Calu3 (cell line): ENCODE data around the gene DIPK1A. TPM values are rescaled to one million over a fixed set of nuclear protein-coding genes. Genes with fewer than 3 reads are reported as not detected.

ENCODE experiments used
- BruUV-seq: library from RNA; stranded (reverse); fragments of 400-500 nt; replicated peaks from 2 replicates; lab custom pipeline; 2021; lab: Mats Ljungman, UMichigan
- CTCF ChIA-PET: fragments of 300-600 bp; sonication (Branson Sonifier 250); formaldehyde crosslinking; loops from one replicate; lab custom pipeline; 2022; ENCODE audit warnings: antibody characterized with exemption; lab: Charles Lee
- DNase-seq: peaks from one replicate; pipeline ENCODE4 v3.0.0; 2022
- H3K27ac Mint-ChIP-seq: one replicate; pipeline ENCODE4 v1.8.0; 2022; ENCODE audit warnings: mixed read lengths; ENCODE audit not compliant: unreplicated experiment
- H3K27me3 Mint-ChIP-seq: one replicate; pipeline ENCODE4 v1.8.0; 2022; ENCODE audit warnings: mixed read lengths; ENCODE audit not compliant: unreplicated experiment
- H3K36me3 Mint-ChIP-seq: one replicate; pipeline ENCODE4 v1.8.0; 2022; ENCODE audit warnings: mild to moderate bottlenecking, moderate library complexity, mixed read lengths; ENCODE audit not compliant: insufficient read depth, unreplicated experiment
- H3K4me1 Mint-ChIP-seq: one replicate; pipeline ENCODE4 v1.8.0; 2022; ENCODE audit warnings: mild to moderate bottlenecking, low read depth, mixed read lengths; ENCODE audit not compliant: unreplicated experiment
- H3K4me3 Mint-ChIP-seq: one replicate; pipeline ENCODE4 v1.8.0; 2022; ENCODE audit warnings: mild to moderate bottlenecking, low read depth, moderate library complexity, mixed read lengths; ENCODE audit not compliant: unreplicated experiment
- H3K9me3 Mint-ChIP-seq: one replicate; pipeline ENCODE4 v1.8.0; 2022; ENCODE audit warnings: low read depth, mixed read lengths; ENCODE audit not compliant: unreplicated experiment
- intact Hi-C: fragments of 100-400 bp; cut with micrococcal nuclease; formaldehyde crosslinking; loops from one replicate; pipeline ENCODE4 v1.10.0; 2022; ENCODE audit not compliant: unreplicated experiment
- total RNA-seq: library from RNA; stranded (reverse); gene quantifications from 2 replicates; pipeline ENCODE4 v1.2.3, GENCODE V29; 2022
- TF ChIP-seq, protein P1 (sequence below): fragments of 200-600 bp; IDR thresholded peaks from one replicate; pipeline ENCODE4 v1.8.0; 2022; ENCODE audit warnings: antibody characterized with exemption; ENCODE audit not compliant: unreplicated experiment

The DIPK1A gene
- total RNA-seq, 1 experiment from 2014 or later, result 4.9 TPM

DNA sequence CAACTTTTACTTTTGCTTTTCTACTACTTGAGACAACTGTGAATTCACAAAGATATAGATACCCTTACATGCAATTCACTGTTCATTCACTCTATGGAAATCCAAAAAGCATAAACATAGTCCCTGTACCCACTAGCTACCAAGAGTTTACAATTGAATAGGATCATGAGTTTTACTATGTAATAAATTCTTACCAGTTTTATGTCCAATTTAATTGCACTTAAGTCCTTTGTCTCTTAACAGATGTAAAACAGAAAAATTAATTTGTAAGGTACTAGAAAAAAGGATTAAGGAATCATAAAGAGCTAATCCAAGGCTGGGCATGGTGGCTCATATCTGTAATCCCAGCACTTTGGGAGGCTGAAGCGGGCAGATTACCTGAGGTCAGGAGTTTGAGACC is 24.4 kb downstream of the DIPK1A start:
- intact Hi-C loops, result no loop called here
- H3K9me3 Mint-ChIP-seq, result no peaks in the 10 kb centered on the region
- BruUV-seq, result no TSS peak
- H3K4me1 Mint-ChIP-seq, result peaks cover 18% of the 10 kb centered on the region
- no peaks in the 10 kb centered on the region for H3K27me3 Mint-ChIP-seq
- TF ChIP-seq, protein P1, sequence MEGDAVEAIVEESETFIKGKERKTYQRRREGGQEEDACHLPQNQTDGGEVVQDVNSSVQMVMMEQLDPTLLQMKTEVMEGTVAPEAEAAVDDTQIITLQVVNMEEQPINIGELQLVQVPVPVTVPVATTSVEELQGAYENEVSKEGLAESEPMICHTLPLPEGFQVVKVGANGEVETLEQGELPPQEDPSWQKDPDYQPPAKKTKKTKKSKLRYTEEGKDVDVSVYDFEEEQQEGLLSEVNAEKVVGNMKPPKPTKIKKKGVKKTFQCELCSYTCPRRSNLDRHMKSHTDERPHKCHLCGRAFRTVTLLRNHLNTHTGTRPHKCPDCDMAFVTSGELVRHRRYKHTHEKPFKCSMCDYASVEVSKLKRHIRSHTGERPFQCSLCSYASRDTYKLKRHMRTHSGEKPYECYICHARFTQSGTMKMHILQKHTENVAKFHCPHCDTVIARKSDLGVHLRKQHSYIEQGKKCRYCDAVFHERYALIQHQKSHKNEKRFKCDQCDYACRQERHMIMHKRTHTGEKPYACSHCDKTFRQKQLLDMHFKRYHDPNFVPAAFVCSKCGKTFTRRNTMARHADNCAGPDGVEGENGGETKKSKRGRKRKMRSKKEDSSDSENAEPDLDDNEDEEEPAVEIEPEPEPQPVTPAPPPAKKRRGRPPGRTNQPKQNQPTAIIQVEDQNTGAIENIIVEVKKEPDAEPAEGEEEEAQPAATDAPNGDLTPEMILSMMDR, result no peak
- CTCF ChIA-PET, result interaction anchor here (0.7 kb wide), 1 partner anchor 1316 kb away, joined by 3 read pairs; no protein-coding TSS in a partner anchor
- H3K4me3 Mint-ChIP-seq, result no peak overlapping the region
- DNase-seq, result no peak
- H3K27ac Mint-ChIP-seq, result no peak overlapping the region
- H3K36me3 Mint-ChIP-seq, result no peaks in the 10 kb centered on the region

DNA sequence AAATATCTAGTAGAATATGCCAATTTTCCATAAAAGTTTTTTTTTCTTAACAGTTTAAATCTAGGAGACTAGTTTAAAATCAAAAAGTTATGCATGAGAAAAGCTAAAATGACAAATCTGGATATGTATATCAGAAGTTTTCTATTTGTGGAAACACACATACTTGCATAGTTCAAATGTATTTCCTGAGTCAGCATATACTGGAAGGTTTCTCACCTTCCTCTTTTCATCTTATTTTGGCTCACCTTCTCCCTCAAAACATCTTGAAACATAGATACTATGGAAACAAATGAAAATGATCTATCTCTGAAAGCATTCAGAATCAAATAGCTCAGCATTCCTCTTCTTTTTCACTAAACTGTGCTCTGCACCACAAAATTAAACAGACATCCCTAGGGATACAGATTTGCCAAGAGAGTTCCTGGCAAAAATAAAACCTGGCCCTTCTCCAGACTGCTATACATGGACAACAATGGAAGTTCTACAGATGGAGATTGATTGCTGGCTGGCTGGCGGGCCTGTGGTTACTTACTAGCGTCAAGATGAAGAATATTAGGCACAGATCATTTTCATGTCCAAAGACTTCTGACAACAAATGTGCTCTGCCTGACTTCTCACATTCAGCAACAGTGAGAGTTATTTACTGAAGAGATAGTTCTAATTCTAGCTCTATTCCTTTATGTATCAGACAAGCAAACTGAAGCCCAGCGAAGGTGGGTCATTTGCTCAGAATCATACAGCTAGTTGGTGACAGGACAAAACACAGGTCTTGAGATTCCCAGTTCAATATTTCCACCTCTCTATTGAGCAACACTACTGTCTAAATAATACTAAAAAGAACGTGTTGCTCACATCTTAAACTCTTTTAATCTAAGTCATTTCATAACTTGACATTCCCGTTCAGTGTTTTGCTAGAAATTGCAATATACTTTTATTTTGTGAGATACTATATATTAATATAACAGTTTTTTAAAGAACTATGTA is 26.6 kb downstream of the DIPK1A start:
- Mint-ChIP-seq H3K36me3 (no peaks in the 10 kb centered on the region), H3K9me3 (no peaks in the 10 kb centered on the region), H3K27ac (no peak overlapping the region), H3K4me3 (no peak overlapping the region), H3K27me3 (no peaks in the 10 kb centered on the region), H3K4me1 (peaks cover 25% of the 10 kb centered on the region)
- TF ChIP-seq, protein P1, result no peak
- no TSS peak for BruUV-seq
- intact Hi-C loops, result no loop called here
- no peak for DNase-seq
- CTCF ChIA-PET, result interaction anchor here (1.5 kb wide), 1 partner anchor 26 kb away, joined by 6 read pairs; no protein-coding TSS in a partner anchor

DNA sequence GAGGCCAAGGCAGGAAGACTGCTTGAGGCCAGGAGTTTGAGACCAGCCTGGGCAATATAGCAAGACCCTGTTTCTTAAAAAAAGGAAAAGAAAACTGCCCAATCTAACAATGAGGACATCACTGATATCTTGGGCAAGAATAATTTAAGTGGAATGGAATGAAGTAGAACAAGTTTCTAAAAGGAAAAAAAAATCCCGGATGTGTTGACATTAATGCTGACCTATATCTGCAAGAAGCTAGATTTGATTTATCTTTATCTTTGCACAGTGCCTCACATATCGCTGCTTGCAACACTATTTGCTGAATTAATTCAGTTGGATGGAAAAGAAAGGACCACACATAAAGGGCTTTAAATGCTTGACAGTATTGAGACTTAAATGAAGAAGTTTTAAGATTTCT is 27.8 kb downstream of the DIPK1A start:
- Mint-ChIP-seq H3K27ac (peak overlapping the region; percentile 27), H3K4me3 (no peak overlapping the region), H3K4me1 (peaks cover 33% of the 10 kb centered on the region), H3K9me3 (no peaks in the 10 kb centered on the region), H3K27me3 (no peaks in the 10 kb centered on the region), H3K36me3 (no peaks in the 10 kb centered on the region)
- no TSS peak for BruUV-seq
- intact Hi-C loops, result no loop called here
- TF ChIP-seq, protein P1, result no peak
- DNase-seq, result no peak
- CTCF ChIA-PET, result interaction anchor here (1.5 kb wide), 1 partner anchor 27 kb away, joined by 6 read pairs; no protein-coding TSS in a partner anchor

DNA sequence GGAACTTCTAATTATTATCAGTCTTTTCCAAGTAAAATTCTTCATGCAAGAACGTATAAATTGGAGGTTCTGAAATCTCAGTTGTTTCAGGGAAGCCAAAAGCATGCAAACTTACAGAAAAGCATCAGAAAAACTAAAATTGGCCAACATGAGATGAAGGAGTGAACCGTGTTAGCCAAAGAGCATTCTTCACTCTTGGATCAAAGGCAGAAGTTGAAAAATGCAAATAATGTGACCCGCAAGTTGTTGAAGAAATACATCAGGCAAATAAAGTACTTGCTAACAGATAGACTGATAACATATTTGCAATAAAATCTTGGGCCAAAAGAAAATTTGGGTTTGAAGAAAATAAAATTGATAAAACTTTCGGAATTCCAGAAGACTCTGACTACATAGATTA is 29.6 kb downstream of the DIPK1A start:
- peaks cover 33% of the 10 kb centered on the region for H3K4me1 Mint-ChIP-seq

More for the DNA sequence above, 29.6 kb downstream of the DIPK1A start:
- intact Hi-C loops, result no loop called here
- Mint-ChIP-seq H3K9me3 (no peaks in the 10 kb centered on the region), H3K4me3 (no peak overlapping the region), H3K36me3 (no peaks in the 10 kb centered on the region), H3K27ac (no peak overlapping the region), H3K27me3 (no peaks in the 10 kb centered on the region)
- TF ChIP-seq, protein P1, result no peak
- CTCF ChIA-PET, result no interaction called here
- BruUV-seq, result no TSS peak
- DNase-seq, result no peak
